ENCODE results near the gene COL8A2.

DNA sequence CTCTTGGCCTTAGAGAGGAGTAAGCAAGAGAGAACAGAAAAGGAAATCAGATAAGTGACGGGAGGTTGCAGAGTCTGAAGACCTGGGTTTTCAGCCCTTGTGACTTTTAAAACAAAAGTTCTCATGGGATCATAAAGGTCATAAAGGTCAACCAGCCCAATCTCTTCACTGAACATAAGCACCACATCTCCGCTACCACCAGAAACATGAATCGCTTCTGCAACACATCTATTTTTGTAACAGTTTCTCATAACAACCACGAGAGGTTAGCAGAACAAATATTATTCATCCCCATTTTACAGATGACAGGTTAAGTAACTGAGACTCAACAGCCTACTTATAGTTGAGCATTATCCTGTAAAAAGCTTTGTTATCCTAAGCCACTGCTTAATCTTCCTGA lies 18.4 kb upstream of the COL8A2 start:
- TF ChIP-seq, protein P1, sequence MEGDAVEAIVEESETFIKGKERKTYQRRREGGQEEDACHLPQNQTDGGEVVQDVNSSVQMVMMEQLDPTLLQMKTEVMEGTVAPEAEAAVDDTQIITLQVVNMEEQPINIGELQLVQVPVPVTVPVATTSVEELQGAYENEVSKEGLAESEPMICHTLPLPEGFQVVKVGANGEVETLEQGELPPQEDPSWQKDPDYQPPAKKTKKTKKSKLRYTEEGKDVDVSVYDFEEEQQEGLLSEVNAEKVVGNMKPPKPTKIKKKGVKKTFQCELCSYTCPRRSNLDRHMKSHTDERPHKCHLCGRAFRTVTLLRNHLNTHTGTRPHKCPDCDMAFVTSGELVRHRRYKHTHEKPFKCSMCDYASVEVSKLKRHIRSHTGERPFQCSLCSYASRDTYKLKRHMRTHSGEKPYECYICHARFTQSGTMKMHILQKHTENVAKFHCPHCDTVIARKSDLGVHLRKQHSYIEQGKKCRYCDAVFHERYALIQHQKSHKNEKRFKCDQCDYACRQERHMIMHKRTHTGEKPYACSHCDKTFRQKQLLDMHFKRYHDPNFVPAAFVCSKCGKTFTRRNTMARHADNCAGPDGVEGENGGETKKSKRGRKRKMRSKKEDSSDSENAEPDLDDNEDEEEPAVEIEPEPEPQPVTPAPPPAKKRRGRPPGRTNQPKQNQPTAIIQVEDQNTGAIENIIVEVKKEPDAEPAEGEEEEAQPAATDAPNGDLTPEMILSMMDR (IDR thresholded peaks at IDR 0.05), result no peak
- no peak for TF ChIP-seq POLR2AphosphoS5 (IDR thresholded peaks at IDR 0.05)

Measured in sigmoid colon (tissue), 4 donors.